GM12874 (cell line): ENCODE data around the gene XXYLT1.

Source experiments
- CTCF ChIP-seq: IDR thresholded peaks from 2 replicates; pipeline ENCODE4 v1.5.1; 2011; ENCODE audit warnings: low read depth, mild to moderate bottlenecking, control low read depth, low read length, moderate library complexity; ENCODE audit not compliant: insufficient read depth

XXYLT1 gene

GRCh38 chr3:195257454-195258448, 13.2 kb downstream of the XXYLT1 start:
- TF ChIP-seq CTCF, result no peak

GRCh38 chr3:195256639-195257453, 14.1 kb downstream of the XXYLT1 start:
- TF ChIP-seq CTCF, result no peak

GRCh38 chr3:195255571-195256501, 15.1 kb downstream of the XXYLT1 start:
- TF ChIP-seq CTCF, result no peak

GRCh38 chr3:195255176-195255500, 15.8 kb downstream of the XXYLT1 start:
- no peak for TF ChIP-seq CTCF

GRCh38 chr3:195254454-195255175, 16.3 kb downstream of the XXYLT1 start:
- TF ChIP-seq CTCF, result no peak

- TF ChIP-seq CTCF, result no peak
Measured at GRCh38 chr3:195253923-195254432, 17.0 kb downstream of the XXYLT1 start.
